ENCODE results near the gene LMO7. TPM values are rescaled to one million over a fixed set of nuclear protein-coding genes. Genes with fewer than 3 reads are reported as not detected.
A peak's percentile ranks its signal among the peaks of the same experiment; 100 is the strongest.

Gene LMO7
- total RNA-seq, 2 donors from 2014 or later = 262 to 273 TPM

GRCh38 chr13:75879656-75880055 is 243.5 kb downstream of the LMO7 start:
- intact Hi-C loops (cut with DNase I) = loop anchor here (5.0 to 10.0 kb wide), 2 partner anchors 593 to 1095 kb away; no protein-coding TSS in a partner anchor
- DNase-seq = no peak
- ATAC-seq = no peak

DNA sequence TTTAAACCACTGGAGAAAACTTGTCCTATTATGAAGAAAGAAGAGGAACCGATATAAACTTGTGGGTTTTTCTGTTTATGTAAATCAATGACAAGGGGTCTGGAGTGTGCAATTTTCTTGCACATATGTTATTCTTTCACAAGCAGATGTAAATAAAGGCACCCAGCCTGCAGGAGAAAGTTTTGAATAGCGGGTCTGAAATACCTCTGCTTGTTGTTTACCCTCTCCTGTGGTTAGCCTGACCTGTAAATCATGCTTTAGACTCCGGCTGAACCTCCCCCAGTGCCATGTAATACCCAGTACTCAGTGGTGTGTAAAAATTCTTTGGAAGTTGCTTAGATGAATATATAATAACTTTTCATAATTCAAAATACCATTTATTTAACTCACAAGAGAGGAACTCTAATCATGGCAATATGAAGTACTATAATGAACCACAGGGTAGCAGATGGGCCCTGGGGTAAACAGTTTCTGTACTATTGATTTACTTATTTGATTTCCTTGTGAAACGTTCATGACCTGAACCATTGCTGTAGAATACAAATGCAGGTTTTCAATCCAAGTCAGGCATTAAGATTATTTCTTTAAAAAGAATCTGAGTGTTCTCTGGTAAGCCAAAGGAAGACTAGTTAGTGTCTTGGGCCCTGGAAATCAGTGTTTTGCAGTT is 245.1 kb downstream of the LMO7 start:
- DNase-seq (no peak), ATAC-seq (no peak)
- intact Hi-C loops (cut with DNase I) = no loop called here

GRCh38 chr13:75882261-75882660 is 246.1 kb downstream of the LMO7 start:
- intact Hi-C loops (cut with DNase I) = no loop called here
- no peak for ATAC-seq
- no peak for DNase-seq

- ATAC-seq = no peak
- intact Hi-C loops (cut with DNase I) = no loop called here
- no peak for DNase-seq
Measured at GRCh38 chr13:75889427-75889826, 253.3 kb downstream of the LMO7 start.

GRCh38 chr13:75895168-75895567 is 259.0 kb downstream of the LMO7 start:
- no peak for ATAC-seq
- DNase-seq = no peak
- intact Hi-C loops (cut with DNase I) = no loop called here

DNA sequence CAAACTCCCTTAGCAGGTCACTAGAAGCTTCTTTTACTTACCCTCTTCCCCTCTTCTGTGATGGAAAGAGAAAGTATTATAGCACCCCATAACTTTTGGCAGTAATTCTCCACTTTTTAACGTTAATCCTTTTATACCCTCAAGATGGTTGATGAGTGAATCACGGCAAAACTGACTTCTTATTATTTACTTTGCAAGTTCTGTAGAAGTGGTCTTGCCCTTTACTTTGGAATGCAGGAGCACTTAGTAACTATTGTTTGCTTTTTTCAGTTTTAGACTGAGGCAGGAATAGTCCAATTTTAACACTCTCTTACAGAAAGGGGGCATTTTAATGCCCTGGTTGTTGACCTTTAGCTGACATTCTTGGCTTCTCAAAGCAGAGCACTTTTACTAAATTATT is 260.1 kb downstream of the LMO7 start:
- DNase-seq (no peak), ATAC-seq (no peak)
- intact Hi-C loops (cut with DNase I) = no loop called here

DNA sequence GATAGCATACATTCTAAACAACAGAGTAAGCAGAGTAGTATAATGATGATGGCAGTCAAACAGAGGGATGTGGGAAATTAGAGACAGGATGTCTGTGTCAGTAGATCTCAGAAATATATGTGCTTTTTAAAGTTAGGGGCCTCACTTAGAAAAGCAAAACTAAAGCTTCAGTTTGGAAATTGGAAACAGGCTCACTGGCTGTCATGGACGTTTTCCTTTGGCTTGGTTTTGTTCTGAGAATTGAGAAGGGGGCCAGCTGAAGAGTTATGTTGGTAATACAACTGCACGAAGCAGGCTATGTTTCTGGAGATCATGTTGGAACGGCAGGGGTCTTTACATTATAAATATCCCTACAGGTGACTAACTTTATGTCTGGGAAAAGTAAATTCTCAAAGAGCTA is 261.3 kb downstream of the LMO7 start:
- DNase-seq (no peak), ATAC-seq (no peak)
- intact Hi-C loops (cut with DNase I) = no loop called here

DNA sequence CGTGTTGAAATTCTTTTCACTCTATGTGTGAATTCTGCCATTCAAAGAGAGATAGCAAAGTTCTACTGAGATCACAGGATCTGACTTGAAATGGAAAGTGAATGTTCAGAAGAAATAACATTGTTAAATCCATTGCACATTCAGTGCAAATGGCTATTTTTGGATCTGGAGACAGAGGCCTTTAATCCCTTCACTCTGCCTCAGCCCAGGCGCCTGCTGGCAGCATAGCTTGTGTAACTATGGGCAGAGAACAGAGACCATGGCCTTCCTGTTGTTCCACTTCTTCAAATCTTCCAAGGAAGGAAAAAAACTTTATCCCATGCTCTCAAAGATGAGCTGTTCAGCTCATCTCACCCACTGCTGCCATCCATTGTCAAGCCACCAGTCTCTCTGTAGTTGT is 265.4 kb downstream of the LMO7 start:
- intact Hi-C loops (cut with DNase I) = no loop called here
- ATAC-seq = peak; percentile 66 to 73
- DNase-seq = no peak

DNA sequence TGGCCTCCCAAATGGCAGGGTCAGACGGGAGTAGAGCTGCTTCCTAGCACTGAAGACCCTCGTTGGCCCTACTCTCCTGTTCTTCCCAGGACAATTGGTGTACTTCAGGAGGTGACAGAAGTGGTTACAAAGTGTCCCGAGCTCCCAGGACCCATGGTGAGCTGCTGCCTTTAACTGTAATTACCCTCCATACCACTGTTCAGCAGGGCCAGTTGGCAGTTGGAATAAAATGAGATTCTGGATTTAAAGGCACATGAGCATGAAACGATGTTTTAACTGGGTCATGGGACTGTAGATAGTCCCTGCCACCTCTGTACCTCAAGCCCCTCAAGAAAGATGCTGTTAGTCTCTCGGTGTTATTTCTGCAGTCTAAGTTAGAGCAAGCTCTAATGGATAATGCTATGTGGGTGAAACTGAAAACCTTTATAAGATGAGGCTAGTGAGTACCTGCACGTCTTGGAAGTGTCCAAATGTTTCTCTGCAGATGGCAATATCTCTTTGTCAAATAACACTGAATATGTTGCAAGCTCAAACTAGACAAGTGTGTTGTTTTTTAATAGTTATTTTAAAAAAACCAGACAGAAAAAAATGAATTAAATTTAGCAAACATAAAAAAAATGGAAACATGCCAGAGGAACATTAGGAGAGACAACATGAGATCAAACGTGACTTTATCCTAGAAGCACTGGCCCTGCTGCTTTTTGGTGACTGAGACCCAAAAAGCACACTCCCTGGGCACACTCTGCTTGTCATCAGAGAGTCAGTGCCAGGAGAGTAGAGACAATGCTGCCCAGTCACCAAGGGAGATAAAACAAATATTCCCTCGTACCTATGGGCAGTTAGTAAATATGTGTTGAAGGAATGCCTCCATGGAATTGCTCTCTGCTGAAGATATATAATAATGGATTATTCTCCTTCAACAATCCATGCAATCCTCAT is 266.3 kb downstream of the LMO7 start:
- intact Hi-C loops (cut with DNase I) = no loop called here
- ATAC-seq (peak in 1 of 2 donors; percentile 60), DNase-seq (no peak)

DNA sequence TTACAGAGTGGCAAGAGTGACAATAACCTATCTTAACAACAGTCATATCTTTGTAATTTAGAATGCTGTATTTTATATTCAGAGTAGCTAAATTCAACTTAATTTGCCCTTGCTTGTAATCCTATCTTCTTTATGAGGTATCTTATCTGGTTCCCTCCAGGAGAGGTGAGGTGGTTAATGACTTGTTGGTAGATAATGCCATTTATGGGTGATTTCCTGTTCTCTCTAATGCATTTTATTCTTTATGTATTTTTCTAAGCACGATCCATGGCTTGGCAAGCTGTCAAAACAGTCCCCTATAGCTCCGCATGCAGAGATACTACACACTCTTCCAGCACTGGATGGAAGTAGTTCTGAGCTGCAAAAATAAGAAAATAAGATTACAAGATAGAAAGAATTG is 267.9 kb downstream of the LMO7 start:
- no peak for ATAC-seq
- DNase-seq = no peak
- intact Hi-C loops (cut with DNase I) = no loop called here

DNA sequence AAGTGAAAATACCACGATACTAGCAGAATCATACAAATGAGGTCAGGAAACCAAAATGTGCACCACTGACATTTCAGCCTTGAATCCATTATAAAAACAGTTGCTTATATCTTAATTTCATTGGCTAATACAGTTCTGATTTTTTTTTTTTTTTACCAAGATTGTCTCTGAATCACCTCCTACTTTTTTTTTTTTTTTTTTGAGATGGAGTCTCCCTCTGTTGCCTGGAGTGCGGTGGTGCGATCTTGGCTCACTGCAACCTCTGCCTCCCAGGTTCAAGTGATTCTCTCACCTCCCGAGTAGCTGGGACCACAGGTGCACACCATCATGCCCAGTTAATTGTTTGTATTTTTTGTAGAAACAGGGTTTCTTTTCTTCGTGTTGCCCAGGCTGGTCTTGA is 270.2 kb downstream of the LMO7 start:
- intact Hi-C loops (cut with DNase I) = loop anchor here in 1 of 2 donors (5.0 kb wide), 1 partner anchor 106 kb away; no protein-coding TSS in a partner anchor
- DNase-seq (no peak), ATAC-seq (no peak)

- intact Hi-C loops (cut with DNase I) = loop anchor here in 1 of 2 donors (5.0 kb wide), 1 partner anchor 105 kb away; no protein-coding TSS in a partner anchor
Measured at GRCh38 chr13:75907044-75907443, 270.9 kb downstream of the LMO7 start.

DNA sequence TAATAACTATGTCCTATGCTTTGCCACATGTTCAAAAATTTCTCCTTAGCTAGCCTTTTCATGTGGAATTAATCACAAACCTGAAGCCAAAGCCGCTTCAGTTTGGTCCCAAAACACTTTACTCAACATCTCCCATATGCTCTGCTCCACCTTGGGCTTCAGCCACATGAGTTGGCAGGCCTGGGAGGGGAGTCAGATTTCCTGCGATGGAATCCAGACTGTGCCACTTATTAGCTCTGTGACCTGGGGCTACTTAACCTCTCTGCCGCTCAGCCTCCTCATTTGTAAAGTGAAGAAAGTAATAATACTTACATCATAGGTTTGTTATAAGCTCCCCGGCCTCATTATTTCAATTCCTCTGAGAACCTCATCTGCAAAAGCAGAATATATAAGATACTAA is 272.0 kb downstream of the LMO7 start:
- intact Hi-C loops (cut with DNase I) = loop anchor here in 1 of 2 donors (5.0 kb wide), 1 partner anchor 104 kb away; no protein-coding TSS in a partner anchor
- DNase-seq (no peak), ATAC-seq (peak; percentile 81 to 83)

More at GRCh38 chr13:75907044-75907443, 270.9 kb downstream of the LMO7 start:
- DNase-seq = no peak
- no peak for ATAC-seq

Other genes with a start within 250 kb of the LMO7 start
- gene TBC1D4, start 154.2 kb upstream of the LMO7 start, total RNA-seq = 10 to 100 TPM; 47.7 to 54.2 TPM
- gene COMMD6, start 98.5 kb upstream of the LMO7 start, total RNA-seq = 100 to 1,000 TPM; 118 to 133 TPM
- gene UCHL3, start 86.5 kb upstream of the LMO7 start, total RNA-seq = 10 to 100 TPM; 21.5 to 26.1 TPM

Data from left cardiac atrium (tissue), 4 donors.